ENCODE data around the gene PCF11.

Gene PCF11

GRCh38 chr11:83156144-83156995 lies 561 bp upstream of the PCF11 start:
- DNase-seq (ENCODE audit: low read depth in 3 of 3) = peak; percentile 82 to 97 (median 95)

- DNase-seq (ENCODE audit: low read depth in 3 of 3) = peak; percentile 13 to 27 (median 16)
These were observed 844 bp downstream of the PCF11 start for GRCh38 chr11:83157594-83158356.

DNA sequence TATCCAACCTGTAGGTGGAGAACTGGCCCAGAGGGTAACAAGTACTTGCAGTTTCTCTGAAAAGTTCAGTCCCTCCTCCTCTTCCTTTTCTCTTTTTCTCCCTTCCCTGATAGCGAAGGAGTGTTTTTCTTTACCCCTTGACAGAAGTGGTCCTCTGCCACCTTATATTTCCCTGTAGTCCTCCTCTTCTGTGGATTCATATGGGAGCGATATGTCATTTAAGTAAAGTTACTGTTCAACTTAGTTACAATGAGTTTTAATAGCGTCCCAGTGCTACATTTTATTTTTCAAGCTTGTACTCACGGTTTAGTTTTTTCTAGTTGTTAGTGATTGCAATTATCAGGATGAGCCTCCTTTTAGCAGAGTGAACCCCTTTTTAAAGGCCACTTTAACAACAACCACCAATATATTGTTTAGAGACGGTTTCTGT lies 1.4 kb downstream of the PCF11 start:
- DNase-seq (ENCODE audit: low read depth in 3 of 3) = no peak

- DNase-seq (ENCODE audit: low read depth in 3 of 3) = no peak
These were observed 2.3 kb downstream of the PCF11 start for GRCh38 chr11:83158965-83159901.

- no peak for DNase-seq (ENCODE audit: low read depth in 3 of 3)
These were observed 3.3 kb downstream of the PCF11 start for GRCh38 chr11:83159902-83160865.

- DNase-seq (ENCODE audit: low read depth in 3 of 3) = no peak
These were observed 4.8 kb downstream of the PCF11 start for GRCh38 chr11:83161610-83162199.

- DNase-seq (ENCODE audit: low read depth in 3 of 3) = no peak
These were observed 5.4 kb downstream of the PCF11 start for GRCh38 chr11:83162377-83162776.

GRCh38 chr11:83166193-83166866 lies 9.4 kb downstream of the PCF11 start:
- no peak for DNase-seq (ENCODE audit: low read depth in 3 of 3)

DNA sequence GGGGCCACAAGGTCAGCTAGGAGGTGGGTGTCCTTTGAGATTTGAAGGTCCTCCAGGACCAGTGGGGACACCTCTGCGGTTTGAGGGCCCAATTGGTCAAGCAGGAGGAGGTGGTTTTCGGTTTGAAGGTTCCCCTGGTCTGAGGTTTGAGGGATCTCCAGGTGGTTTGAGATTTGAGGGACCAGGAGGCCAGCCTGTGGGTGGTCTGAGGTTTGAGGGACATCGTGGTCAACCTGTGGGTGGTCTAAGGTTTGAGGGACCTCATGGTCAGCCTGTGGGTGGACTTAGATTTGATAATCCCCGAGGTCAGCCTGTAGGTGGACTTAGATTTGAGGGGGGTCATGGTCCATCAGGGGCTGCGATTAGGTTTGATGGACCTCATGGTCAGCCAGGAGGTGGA lies 11.8 kb downstream of the PCF11 start:
- no peak for DNase-seq (ENCODE audit: low read depth in 3 of 3)

GRCh38 chr11:83170865-83171264 lies 13.9 kb downstream of the PCF11 start:
- DNase-seq (ENCODE audit: low read depth in 3 of 3) = no peak

DNA sequence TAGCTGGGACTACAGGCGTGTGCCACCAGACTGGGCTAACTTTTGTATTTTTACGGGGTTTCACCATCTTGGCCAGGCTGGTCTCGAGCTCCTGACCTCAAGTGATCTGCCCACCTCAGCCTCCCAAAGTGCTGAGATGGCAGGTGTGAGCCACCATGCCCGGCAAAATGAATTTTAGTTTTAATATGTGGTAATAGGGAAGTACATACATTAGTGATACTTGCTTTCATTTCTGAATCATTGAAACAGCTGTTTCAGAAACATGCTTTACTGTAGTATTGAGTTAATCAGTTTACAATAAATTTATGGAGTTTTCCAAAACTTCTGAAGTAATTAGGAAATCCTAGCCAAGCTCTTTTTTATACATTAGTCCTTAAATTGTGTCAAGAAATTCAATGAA lies 15.6 kb downstream of the PCF11 start:
- no peak for DNase-seq (ENCODE audit: low read depth in 3 of 3)

DNA sequence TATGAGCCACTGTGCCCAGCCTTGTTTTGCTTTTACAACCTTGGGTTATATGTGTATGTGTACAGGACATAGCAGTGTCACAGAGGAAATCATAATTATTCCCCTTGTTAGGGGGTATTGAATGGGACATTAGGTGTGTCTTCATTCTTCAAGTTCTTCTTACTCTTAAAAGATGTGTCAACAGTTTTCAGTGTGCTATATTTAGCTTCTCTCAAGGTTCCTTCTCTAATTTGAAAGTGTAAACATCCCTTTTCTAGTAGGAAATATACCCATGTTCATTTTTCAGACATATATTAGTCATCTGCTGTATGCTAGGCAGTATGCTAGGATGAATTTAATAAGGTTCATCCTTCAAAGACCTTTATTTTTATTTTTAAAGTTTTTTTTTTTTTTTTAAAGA lies 17.1 kb downstream of the PCF11 start:
- DNase-seq (ENCODE audit: low read depth in 3 of 3) = no peak

DNA sequence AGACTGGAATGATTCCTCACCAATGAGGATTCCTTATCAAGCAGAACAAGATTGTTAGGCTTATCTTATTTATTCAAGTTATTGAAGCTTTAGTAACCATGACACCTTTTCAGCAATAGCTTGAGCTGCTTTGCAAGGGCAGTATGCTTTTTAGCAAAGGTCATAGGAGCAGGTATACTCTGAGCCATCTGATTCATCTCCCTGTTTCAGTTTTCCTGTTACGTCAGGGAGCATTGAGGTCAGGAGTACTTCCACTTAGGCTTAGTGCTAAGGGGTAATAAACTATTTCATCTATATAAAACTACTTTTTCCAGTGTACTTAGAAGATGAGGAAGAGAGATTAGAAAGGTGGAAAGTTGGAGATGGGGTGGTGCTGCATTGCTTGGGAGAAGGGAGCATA lies 18.9 kb downstream of the PCF11 start:
- no peak for DNase-seq (ENCODE audit: low read depth in 3 of 3)

DNA sequence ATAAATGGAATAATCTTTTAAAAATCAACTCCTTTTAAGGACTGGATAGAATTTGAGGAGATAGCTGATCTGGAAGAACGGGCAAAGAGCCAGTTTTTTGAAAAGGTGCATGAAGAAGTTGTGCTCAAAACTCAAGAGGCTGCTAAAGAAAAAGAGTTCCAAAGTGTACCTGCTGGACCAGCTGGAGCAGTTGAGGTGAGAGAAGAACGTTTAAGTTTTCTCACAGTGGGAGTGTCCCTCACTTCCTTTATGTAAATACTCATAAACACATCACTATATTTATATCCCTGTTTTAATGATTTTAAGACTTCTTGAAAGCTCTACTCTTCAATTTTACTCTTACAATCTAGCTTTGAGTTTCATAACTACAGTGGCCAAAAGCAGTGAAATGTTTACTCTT lies 24.9 kb downstream of the PCF11 start:
- DNase-seq (ENCODE audit: low read depth in 3 of 3) = no peak

DNA sequence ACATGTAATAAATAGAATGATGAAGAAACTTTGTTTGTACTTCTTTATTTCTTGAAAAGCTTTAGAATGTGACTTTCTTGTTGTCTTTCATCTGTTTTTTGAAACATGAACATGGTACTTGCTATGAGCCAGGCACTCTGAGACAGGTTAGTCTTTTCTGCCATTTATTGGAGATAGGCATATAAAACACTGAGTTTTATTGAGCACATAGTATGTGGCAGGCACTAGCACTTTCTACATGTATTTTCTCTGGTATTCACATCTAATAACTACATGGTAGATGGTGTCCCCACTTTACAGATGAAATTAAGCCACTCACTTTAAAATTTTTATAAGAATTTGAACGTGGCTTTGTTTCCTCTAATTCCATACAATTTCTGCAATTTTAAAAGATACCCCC lies 28.8 kb downstream of the PCF11 start:
- no peak for DNase-seq (ENCODE audit: low read depth in 3 of 3)

GRCh38 chr11:83187465-83187864 lies 30.5 kb downstream of the PCF11 start:
- DNase-seq (ENCODE audit: low read depth in 3 of 3) = no peak

- peak in 1 of 3 experiments; percentile 14 for DNase-seq (ENCODE audit: low read depth in 3 of 3)
These were observed 34.6 kb downstream of the PCF11 start for GRCh38 chr11:83191491-83191890.

- no peak for DNase-seq (ENCODE audit: low read depth in 3 of 3)
These were observed 35.1 kb downstream of the PCF11 start for GRCh38 chr11:83191986-83192385.

DNA sequence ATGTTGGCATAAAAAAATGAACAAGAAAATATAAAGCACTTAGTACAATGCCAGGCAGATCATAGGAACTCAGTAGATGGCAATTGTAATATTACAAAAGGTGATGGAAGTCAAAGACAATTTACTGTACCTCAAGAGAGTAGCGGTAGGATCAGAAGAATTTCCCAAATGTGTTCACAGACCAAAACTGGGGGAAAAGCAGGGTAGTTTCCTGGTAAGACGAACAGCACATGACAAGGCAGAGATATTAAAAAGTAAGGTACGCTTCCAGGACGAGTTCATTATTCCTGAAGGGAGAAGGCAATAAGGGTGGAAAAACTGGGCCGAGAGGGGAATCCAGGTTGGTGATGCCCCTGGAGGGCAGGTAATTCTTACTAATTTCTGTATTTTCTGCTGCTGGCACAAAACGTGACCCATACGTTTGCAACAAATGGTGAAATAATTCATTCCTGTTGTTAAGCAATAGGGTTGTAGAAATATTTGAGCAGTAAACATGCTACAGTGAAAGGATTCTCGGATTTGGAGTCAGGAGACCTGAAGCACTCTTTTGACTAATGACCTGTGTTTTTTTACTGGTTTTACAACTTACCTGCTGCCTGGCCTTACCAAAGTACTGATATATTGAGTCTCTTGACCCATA lies 35.8 kb downstream of the PCF11 start:
- DNase-seq (ENCODE audit: low read depth in 3 of 3) = no peak

All from stimulated activated CD4-positive, alpha-beta T cell treated with anti-CD3 and anti-CD28 coated beads, TNF-alpha, amount 100 ng/mL, for 4 hours (primary cell).